GM18520 (cell line): Measurements from ENCODE around the gene HSPB8.

Experiments used
- ATAC-seq: cut with Tn5 transposase; IDR thresholded peaks from one replicate; pipeline ENCODE4 v1.9.1; 2021; ENCODE audit not compliant: unreplicated experiment

The HSPB8 gene, protein sequence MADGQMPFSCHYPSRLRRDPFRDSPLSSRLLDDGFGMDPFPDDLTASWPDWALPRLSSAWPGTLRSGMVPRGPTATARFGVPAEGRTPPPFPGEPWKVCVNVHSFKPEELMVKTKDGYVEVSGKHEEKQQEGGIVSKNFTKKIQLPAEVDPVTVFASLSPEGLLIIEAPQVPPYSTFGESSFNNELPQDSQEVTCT

DNA sequence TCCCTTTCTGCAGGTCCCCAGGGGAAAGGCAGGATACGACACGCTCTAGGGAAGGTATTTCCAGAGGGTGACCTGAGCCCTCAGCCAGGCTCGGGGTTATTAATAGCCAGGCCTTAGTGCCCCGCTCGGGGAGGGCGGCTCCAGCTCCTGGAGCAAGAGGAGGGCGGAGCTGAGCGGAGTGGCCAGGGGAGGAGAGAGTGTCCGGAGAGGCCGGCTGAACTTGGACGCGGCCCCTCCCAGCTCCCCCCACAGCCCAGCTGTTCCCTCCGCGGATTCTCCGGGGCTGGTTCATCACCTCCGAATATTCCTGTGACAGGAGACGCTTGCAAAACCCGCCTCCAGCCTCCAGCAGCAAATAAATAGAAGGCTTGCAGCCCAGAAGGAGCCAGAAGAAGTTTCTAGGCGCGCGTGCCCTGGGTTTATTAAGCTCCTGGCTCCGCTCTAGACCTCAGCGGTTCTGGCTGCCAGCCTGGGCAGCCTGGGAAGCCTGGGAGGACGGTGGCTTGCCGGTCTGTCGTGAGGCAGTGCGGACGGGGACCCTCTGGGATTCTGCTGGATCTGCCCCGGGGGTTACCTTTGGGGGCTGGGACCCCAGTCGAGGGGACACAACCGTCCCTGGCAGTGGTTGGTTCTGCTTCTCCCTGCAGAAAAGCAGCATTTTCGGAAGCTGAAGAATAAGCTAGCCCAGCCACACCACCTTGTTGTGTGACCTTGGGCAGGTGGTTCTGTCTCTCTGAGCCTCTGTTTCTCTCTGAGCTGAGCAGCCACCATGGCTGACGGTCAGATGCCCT, at the start of gene HSPB8:
HSPB8 (plus strand) TSS at position 388 of the 791 bp plus-strand sequence; CDS start at position 770, 382 bp downstream.
- no peak for ATAC-seq

DNA sequence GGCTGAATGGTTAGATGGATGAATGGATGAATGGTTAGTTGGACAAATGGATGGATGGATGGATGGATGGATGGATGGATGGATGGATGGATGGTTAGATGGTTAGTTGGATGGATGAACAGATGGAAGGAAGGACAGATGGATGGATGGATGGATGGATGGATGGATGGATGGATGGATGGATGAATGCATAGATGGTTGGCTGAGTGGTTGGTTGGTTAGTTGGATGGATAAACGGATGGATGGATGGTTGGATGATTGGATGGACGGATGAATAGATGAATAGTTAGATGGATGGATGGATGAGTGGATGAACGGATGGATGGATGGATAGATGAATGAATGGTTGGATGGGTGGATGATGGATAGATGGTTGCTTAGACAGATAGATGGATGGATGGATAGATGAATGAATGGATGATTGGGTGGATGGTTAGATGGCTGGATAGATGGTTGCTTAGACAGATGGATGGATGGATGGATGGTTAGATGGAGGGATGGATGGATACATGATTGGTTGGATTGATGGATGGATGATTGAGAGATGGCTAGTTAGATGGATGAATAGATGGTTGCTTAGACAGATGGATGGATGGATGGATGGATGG, 48.8 kb upstream of the HSPB8 start:
- ATAC-seq, result no peak

DNA sequence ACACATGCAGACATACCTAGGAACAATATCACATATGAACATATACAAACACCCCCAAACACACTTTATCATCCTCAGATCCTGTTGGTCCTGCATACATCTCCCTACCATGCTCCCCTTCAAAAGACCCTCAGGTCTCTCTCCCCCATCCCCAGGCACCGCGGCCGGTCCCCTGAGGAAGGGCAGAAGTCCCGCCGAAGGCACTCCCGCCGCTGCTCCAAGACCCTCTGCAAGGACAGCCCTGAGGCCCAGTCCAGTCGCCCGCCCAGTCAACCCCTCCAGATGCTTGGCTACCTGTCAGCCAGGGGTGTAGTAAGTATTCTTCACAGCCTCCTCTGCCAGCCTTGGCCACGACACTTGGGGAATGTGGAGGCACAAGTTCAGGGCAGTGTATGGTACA, 48.2 kb upstream of the HSPB8 start:
- ATAC-seq, result no peak

DNA sequence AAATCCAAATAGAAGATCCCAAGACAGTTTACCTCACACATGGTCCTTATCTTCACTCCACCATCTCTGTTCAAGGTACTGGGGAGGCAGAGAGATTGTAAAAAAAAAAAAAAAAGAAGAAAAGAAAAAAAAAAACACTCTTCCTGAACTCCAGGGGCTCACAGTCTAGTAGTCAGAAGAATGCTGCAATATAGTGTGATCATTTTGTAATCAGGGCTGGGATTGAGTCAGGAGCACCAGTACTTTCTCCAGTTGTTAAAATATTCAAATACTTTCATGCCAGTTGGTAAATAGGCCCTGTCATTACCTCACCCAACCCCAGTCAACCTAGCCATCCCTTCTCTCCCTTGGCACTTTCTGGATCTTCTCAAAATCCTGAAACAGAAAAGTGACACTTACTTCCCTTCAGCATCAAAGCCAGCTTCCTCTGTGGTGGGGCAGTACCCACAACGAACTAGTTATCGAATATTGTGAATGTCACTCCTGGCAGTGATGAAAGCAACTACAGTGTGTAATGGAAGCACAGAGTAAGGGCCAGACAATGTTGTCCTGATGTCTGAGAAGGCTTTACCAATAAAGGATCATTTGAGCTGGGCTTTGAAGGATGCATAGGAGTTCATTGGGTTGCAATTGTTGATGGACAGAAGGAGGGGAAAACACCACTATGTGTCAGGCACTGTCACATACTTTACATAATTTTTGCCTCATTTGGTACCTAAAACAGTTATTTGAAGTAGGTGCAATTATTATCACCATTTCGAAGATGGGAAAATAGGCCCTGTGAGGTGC, 44.3 kb upstream of the HSPB8 start:
- ATAC-seq, result no peak

DNA sequence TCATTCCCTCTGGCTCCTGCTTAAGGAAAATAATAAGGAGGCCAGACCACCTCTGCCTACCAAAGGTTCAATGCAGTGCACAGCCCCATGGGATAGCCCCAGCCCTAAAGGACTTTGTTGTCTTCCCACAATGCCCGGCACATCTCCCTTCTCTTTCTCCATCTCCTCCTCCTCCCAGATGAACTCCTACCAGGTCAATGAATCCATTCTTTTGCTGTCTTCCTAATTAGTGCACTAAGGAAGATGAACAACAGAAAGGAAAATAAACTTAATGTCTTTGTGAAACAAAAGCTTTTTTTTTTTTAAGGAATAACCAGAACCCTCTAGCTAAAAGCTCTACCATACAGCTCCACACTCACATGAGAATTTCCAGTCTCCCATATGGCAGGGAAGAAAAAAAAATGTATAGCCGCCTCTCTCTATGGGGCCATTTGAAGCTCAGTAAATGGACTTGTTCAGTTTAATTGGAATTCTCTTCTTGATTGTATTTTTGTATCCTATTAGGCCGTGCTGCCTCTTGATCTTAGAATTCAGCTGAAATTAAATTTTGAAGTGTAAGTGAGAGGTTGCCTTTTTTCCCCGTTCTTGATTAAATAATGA, 41.8 kb upstream of the HSPB8 start:
- ATAC-seq, result no peak

DNA sequence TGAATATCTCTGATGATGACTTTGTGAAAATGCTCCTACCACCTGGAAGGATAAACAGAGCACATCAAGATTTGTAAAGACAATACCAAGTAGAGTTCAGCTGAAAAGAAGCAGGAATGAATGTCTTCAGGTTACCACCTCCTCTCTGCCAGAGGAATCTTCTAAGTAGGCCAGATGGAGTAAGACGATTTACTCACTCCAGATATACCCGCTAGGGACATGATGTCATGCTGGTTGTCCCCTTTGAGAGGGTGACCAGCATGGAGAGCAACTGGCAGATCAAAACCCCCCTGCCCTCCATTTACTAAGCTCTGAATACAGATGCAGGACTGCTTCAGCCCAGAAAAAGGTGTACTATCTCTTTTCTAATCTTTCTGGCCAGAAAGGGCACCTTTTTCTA, 39.3 kb upstream of the HSPB8 start:
- ATAC-seq, result no peak

DNA sequence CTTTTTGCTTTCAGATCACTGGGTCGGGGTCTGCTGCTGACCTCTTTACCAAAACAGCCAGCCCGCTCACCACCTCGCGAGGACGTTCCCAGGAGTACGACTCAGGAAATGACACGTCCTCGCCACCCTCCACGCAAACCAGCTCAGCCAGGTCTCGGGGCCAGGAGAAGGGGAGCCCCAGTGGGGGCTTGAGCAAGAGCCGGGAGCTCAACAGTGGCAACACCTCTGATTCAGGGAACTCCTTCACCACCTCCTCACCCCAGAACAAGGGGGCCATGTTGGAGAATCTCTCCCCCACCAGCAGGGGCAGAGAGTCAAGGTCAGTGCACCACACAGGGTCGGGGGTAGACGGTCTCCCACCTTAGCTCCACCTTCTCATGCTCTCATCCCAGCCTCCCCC, 33.4 kb upstream of the HSPB8 start:
- ATAC-seq, result no peak

DNA sequence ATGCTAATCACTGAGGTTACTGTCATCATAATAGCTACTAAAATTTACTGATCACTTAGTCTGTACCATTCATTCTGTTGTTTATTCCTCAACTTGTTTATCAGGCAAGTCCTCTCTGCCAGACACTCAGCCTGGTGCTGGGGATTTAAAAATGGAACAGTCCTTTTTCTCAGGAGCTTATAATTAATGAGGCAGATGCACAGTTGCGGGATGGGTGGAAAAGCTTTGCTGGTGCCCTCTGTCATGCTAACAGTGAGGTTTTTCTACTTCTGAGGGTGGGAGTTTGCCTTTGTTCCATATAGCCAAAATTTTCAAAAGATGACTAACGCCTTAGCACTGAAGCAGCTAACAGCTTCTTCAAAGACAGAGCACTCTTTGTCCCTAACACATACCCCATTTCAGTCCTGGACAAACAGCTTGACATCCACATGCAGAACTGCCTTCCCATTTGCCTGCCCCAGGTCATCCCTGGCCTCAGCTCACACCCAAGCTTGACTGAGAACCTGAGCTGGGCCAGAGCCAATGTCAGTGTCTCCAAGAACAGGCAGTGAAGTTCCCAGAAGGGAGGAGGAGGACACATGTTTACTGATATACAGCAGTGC, 30.8 kb upstream of the HSPB8 start:
- ATAC-seq, result no peak

DNA sequence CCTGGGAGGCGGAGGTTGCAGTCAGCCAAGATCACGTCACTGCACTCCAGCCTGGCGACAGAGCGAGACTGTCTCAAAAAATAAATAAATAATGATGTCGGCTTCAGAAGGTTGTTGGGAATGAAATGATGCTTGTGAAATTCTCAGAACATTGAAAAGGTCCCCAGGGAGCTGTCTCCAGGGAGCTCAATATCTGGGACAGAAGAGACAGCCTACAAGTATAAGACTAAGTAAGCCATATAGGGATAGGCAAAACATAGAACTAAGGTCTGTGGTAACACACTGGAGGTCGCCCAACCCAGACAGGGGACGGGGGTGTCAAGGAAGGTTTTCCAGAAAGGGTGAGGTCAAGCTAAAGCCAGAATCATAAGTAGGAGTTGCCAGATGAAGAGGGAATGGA, 29.5 kb upstream of the HSPB8 start:
- no peak for ATAC-seq

DNA sequence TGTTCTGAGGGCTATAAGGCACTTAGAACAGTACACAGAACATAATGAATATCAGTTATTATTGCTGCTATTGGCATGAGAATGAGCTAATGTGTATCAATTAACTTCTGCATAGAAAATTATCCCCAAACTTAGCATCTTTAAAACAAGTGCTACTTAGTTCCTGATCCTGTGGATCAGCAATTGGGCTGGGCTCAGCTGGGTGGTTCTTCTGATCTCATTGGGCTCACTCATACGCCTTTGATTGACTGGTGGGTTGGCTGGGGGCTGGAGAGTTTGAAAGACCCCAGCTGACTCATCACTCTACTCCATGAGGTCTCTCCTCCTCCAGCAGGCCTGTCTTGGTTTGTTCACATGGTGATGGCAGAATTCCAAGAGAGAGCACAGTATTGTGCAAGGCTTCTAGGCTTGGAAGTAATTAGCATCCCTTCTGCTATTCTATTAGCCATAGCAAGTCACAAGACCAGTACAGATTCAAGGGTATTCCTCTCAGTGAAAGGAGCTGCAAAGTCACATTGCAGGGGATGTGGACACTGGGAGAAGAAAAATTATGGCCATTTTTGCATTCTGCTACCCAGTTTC, 27.2 kb upstream of the HSPB8 start:
- no peak for ATAC-seq

DNA sequence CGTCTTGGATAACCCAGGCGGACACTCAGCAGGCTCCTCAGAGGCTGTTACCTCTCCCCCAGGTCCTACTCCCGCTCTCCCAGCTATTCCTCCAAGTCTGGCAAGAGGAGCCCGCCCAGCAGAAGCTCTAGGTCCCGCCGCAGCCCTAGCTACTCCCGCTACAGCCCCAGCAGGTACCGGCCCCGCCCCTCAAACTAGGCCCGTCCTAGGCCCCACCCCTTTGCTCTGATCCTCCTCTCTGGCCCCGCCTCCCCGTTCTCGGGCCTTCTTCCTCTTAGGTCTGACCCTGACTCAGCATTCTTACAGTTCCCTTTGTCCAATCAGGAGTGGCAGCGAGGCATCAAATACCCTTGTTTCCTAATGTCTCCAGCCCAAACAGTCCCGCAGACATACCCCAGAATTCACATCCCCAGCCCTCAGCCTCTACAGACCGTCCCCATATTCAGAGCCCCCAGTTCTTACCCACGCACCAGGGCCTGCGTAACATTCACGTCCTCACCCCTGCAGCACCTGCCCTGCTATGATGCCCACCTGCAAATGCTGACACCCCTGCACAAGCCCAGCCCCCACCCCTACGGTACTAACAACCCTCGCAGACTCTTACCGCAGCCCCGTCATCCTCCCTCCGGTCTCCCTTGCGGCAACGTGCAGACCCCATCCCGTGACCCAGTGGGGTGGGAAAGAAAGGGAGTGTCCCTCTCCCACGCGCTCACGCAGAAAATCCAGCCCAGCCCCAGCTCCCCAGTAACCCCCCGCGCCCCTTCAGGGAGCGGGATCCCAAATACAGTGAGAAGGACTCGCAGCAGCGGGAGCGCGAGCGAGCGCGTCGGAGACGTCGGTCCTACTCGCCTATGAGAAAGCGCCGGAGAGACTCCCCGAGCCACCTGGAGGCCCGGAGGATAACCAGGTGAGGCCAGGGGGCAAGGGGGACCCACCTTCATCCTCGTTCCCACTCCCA, 25.0 kb upstream of the HSPB8 start:
- no peak for ATAC-seq

DNA sequence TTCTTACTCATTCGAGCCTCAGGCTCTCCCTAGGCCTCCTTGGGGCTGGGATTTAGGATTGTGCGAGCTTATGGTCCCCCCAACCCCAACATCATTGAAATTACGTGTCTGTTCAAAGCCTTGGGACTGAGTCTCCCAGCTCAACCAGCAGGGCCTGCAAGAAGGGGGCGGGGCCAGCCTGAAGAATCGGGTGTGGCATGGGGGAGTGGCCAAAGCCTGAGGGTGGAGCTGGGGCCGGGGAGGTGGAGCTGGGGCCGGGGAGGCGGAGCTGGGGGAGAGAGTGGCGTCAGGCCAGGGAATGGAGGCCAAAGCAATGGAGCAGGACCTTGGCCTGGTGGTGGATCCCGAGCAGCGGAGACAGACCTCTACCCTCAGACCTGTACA, 24.3 kb upstream of the HSPB8 start:
- no peak for ATAC-seq

DNA sequence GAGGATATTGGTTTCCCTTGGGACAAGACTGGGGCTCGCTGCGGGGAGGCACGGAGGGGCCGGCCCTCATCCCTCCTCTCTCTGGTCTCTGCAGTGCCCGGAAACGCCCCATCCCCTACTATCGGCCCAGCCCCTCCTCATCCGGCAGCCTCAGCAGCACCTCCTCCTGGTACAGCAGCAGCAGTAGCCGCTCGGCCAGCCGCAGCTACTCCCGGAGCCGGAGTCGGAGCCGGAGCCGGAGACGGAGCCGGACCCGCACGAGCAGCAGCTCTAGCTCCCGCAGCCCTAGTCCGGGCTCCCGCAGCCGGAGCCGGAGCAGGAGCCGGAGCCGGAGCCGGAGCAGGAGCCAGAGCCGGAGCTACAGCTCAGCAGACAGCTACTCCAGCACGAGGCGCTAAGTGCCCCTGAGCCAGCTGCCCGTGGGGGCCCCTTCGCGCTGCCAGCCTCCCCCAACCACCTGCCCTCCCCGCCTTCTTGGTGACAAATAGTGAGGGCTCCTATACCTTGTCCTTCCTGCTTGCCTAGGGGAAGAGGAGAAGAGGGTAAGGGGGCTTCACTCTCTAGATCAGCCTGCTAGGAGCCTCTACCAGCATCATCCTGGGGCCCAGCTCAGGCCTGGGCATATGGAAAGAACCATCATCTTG, 22.2 kb upstream of the HSPB8 start:
- no peak for ATAC-seq

DNA sequence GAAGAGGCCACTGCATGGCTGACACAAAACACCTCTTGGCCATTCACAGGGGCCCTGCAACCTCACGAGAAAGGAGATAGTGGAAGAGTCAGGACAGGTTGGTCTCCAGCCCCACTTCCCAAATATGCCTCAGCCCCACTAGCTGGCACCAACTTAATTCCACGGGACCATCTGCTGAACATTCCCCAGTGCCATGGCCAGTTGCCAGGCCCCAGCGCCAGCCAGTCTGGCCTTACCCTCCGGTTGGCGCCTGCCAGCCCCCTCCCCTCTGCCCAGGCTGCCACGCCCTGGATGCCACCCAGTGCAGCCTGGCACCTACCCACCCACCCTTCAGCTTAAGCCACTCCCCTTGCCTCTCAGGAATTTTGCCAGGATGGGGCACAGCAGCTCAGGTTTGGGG, 21.2 kb upstream of the HSPB8 start:
- ATAC-seq, result no peak

DNA sequence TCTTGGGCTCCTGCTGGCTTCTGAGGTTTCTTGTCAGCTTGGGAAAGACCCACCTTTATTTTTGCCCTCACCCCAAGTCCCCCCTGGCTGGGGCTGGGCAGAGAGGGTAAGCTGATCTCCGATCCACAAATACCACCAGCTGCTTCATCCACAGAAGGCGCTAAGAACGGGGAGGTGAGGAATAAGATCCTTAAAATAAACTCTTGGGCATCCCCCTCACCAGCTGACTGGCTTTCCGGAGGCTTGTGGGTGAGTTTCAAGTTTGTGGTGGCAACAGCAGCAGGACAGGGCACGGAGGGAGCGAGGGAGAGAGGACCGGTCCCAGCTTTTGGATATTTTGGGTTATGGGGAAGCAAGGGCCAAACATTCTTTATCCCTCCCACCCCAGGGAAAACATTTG, 20.8 kb upstream of the HSPB8 start:
- no peak for ATAC-seq

DNA sequence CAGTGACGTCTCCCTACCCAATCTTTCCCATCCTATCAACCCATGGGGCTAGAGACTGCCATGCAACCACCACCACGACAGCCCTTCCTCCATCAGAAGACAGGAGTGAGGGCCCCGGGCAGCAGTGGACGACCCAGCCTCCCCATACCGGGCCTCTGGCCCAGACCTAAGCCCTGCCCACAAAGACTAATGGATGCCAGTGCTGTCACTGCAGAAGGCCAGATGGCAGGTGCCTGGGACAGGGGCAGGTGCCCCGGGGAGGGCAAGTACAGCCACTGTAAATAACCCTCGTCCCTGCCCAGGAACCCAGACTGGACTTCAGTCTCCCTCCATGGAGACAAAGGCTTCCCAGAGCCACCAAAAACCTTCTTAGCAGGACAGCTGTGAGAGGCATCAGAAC, 20.3 kb upstream of the HSPB8 start:
- no peak for ATAC-seq

DNA sequence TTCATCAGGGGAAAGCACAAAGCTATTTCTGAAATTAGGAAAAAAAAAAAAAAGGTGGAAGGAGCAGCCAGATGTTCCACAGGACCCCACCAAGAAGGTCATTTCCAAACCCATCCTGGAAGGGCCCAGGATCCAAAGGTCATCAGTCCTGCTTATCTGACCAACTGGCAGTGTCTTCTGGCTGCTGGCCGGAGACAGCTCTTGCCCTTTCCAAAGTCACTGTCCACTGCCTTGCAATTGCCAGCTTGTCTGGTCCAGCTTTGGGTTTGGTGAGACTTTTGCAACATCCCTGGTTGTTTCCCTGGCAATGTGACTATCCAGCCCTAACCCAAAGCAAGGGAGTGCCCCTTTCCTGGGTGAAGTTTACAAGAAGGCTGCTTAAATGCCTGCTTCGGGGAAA, 18.9 kb upstream of the HSPB8 start:
- ATAC-seq, result no peak

DNA sequence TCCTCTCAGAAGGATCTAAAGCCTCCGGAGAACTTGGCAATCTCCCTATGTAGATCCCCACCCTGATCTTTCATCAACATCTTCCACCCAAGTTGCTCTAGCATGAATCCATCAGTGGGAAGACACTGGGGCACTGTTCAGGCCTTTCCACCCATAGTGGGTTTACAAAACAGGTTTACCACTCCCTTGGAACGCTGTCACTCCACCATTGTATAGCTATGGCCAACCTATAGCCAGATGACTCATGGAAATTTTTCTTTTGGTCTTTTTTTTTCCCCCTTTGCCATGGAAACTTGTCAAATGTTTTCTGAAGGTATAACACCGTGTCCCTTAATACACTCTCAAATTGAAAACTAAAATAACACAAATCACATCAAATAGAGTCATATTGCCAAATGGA, 10.8 kb upstream of the HSPB8 start:
- ATAC-seq, result no peak

DNA sequence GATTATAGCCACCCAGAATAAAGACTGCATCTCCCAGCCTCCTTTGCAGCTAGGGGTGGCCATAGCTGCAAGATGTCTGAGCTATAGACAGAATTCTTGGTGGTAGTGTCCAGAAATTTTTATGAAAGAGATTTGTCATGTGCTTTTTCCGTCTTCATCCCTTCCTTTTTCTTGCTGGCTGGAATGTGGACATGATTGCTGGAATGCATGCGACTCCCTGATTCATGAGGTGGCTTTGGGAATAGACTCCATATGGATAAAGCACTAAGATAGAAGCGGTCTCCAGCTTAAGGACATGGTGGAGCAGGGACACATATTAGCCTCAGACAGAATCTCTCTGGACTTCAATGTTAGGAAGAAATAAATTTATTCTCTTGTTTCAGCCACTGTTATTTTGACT, 10.0 kb upstream of the HSPB8 start:
- ATAC-seq, result no peak
